Measurements from ENCODE around the gene RBM4B. TPM values are rescaled to one million over a fixed set of nuclear protein-coding genes. Genes with fewer than 3 reads are reported as not detected.
"Not testable (repeated sequence)": the region's sequence is repeated elsewhere in the genome, so short reads cannot be mapped to it uniquely, and the experiment has no call there.

The RBM4B gene, protein sequence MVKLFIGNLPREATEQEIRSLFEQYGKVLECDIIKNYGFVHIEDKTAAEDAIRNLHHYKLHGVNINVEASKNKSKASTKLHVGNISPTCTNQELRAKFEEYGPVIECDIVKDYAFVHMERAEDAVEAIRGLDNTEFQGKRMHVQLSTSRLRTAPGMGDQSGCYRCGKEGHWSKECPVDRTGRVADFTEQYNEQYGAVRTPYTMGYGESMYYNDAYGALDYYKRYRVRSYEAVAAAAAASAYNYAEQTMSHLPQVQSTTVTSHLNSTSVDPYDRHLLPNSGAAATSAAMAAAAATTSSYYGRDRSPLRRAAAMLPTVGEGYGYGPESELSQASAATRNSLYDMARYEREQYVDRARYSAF
- 10 to 100 TPM; 26.5 to 46.8 (median 34.4) TPM for polyA plus RNA-seq (ENCODE audit: insufficient read length in 10 of 10)
- long read RNA-seq, donor 1, partial matches to known transcripts = 0 of 8 reads
- long read RNA-seq, donor 1, other reads (novel, unspliced or antisense) = 0 of 8 reads
- long read RNA-seq, donor 2, partial matches to known transcripts = 6 of 7 reads
- long read RNA-seq, donor 2, other reads (novel, unspliced or antisense) = 0 of 7 reads
- long read RNA-seq, donor 3 = 0 reads
- long read RNA-seq, donor 4, transcript RBM4B-201 (4 exons, 1,840 nt) = major isoform, 5 of 6 reads
- long read RNA-seq, donor 4, partial matches to known transcripts = 0 of 6 reads
- long read RNA-seq, donor 4, other reads (novel, unspliced or antisense) = 0 of 6 reads
- long read RNA-seq, donor 5, transcript RBM4B-206 (2 exons, 1,646 nt) = major isoform, 5 of 13 reads
- long read RNA-seq, donor 5, partial matches to known transcripts = 0 of 13 reads
- long read RNA-seq, donor 5, other reads (novel, unspliced or antisense) = 0 of 13 reads
- long read RNA-seq, donor 6, partial matches to known transcripts = 0 of 5 reads
- long read RNA-seq, donor 6, other reads (novel, unspliced or antisense) = 0 of 5 reads
- long read RNA-seq, donor 7, partial matches to known transcripts = 5 of 8 reads
- long read RNA-seq, donor 7, other reads (novel, unspliced or antisense) = 0 of 8 reads
- long read RNA-seq, donor 8, partial matches to known transcripts = 0 of 4 reads
- long read RNA-seq, donor 8, other reads (novel, unspliced or antisense) = 0 of 4 reads
- long read RNA-seq, donor 9, partial matches to known transcripts = 0 of 1 reads
- long read RNA-seq, donor 9, other reads (novel, unspliced or antisense) = 0 of 1 reads

DNA sequence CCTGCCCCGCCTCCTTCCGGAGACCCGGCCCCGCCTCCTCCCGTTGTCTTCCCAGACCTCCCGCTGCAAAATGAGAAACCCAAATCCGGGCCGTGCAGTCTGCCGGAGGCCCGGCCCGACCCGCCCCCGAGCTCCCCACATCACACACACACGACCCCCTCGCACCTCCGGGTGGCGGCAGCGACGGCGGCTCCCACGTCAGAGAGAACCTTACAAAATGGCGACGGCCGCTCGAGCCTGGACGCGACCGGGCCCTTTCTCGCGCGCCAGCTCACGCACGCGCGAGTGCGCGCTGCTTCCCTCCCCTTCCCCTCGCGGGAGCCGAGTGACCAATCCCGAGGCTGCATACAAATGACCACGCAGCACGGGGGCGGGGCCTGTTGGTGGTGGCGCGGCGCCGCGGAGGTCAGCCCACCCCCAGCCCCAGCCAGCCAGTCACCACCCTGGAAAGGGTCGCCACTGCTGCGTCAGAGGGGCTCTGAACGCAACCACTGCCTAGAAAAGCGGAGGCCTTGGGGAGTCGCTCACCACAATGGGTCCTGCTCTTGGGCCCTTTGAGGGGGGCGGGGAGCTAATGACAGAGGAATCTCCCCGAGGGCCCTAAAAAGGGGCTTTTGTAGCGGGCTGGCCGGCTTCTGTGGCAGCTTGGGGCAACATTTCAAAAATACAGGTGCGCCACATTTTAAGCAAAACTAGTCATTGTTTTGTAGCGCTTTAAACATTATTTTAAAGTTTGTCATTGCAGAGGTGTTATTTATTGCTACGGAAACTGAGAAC, at the start of gene RBM4B:
RBM4B (minus strand) TSS at position 289 of the 777 bp plus-strand sequence. CDS start 808 bp downstream, outside the sequence.
- DNase-seq = peak; percentile 97 to 99 (median 99)

DNA sequence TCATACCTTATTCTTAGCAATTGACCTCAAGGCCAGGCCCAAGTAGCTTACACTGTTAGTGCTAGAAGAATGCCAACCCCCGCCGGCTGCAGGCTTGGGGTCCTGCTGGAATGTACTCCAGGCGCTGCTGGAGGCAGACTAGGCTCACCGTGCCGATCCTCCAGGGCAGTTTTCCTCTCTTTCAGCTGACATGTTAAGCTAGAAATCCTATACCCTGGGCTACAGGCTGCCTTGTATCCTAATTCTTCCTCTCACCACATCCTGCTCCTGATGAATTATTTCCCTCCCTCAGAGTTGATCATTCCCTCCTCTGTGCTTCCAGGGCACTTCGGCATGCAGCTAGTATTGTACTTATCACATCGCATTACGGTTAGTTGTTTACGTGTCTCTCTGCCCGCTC, 48.0 kb upstream of the RBM4B start:
- DNase-seq = peak in 1 of 3 donors; percentile 32

DNA sequence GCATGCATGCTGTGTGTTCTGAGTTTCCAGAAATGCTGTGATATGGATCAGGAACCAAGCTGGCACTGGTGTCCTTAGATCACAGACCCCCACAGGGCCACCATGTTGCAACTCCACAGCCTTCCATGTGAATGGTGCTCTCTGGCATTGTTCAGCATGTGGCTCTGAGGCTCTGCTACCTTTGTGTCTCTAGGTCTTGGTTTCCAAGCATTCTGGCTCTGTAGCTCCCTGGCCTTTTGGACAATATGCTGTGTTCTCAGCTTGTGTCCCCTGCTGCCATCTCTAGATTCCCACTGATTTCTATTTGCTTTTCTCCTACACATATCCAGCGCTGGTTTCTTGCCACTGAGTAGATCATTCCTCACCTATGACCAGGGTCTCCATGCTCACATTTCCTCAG, 47.4 kb upstream of the RBM4B start:
- DNase-seq = no peak

DNA sequence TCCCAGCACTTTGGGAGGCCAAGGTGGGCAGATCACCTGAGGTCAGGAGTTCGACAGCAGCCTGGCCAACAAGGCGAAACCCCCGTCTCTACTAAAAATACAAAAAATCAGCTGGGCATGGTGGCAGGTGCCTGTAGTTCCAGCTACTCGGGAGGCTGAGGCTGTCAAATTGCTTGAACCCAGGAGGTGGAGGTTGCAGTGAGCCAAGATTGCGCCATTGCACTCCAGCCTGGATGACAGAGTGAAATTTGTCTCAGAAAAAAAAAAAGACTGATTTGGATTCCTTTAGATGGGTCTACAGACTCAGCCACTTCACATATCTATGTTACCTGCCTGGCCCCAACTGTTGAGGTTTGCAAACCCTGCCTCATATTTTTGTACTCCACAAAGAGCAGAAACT, 46.5 kb upstream of the RBM4B start:
- not testable (repeated sequence) for DNase-seq

DNA sequence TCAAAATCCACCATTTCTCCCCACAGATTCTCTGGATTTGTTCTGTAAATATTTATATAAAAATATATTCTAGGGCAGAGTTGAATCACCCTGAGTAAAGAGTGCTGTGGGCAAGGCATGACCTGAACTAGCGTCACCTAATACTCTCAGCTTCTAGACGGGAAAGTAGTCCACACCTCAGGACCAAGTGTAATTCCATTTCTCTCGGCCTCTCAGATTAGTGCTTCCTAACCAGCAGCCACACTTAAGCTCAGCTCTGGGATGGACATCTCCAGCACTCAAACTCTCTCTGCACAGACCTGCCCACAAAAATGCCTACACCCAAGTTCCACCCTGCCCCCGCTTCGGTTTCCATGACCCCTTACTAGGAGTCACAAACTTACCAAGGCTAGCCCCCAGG, 46.0 kb upstream of the RBM4B start:
- no peak for DNase-seq

DNA sequence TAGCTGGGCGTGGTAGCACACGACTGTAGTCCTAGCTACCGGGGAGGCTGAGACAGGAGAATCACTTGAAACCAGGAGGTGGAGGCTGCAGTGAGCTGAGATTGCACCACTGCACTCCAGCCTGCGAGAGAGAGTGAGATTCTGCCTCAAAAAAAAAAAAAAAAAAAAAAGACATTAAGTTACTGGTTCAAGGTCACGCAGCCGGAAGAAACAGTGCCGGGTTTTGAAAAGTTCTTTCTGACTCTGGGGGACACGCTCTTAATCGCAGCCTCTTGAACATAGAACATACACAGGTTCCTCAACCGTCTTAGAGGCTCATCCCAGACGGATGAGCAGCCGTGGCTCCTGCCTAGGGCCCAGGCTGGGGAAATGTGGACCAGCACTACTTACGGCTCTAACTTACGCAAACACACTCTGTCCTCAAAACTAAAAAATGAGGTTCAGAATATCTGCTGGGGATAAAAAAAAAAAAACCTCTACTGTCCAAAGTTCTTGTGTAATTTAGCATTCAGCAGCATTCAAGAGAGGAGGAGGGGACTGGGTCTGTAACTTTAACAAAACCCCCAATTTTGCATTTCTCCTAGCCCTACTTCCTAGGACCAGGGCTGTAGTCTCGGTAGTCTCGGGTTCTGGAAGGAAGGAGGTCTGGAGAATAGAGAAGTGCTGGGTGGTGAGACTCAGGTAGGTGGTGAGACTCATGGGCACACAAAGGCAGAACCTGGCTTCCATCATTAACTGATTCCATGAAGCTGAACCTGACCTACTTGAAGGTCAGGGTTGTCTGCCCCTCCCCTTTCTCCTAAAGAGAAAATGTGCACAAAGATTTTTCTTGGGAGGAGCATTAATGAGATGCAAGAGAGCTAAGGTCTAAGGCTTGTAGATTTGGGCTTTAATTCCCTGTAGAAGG, 45.3 kb upstream of the RBM4B start:
- no peak for DNase-seq

DNA sequence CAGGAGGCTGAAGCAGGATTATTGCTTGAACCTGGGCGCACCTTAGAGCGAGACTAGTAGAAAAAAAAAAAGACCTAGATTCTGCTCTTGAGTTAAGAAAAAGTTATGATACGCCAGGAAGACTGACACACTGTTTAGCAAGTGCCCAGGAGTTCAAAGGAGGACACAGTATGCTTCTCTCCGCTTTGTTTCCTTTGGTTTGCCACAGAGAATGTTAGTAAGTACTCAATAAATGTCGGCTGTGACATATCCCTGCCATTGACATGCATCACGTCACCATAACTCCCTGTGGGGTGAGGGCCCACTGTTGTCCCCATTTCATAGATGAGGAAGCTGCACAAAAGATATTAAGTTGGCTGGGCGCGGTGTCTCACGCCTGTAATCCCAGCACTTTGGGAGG, 44.3 kb upstream of the RBM4B start:
- no peak for DNase-seq

DNA sequence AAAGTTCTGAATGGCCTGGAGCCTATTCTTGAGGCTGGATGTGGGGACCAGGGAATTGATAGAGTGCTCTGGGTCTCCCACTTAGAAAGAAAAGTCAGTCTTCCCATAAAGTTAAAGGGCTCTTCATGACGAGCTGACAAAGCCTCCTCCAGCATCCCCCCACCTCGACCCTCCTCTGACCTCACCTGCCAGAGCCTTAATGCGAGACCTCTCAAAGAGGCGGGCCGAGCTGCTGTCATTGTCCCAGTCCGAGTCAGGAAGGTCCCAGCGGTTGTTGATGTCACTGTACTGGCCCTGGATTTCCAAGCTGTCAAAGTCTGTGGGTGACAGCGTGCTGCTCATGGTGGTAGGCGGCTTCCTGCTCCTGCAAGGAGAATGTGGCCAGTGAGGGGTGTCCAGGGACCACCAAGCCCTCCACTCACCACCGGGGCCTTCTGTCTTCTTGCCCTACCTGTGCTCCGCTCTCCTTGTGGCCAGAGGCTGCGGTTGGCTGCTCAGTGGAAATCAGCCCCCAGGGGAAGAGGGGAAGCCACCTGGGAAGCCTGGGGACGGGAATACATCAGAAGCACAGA, 43.3 kb upstream of the RBM4B start:
- no peak for DNase-seq

DNA sequence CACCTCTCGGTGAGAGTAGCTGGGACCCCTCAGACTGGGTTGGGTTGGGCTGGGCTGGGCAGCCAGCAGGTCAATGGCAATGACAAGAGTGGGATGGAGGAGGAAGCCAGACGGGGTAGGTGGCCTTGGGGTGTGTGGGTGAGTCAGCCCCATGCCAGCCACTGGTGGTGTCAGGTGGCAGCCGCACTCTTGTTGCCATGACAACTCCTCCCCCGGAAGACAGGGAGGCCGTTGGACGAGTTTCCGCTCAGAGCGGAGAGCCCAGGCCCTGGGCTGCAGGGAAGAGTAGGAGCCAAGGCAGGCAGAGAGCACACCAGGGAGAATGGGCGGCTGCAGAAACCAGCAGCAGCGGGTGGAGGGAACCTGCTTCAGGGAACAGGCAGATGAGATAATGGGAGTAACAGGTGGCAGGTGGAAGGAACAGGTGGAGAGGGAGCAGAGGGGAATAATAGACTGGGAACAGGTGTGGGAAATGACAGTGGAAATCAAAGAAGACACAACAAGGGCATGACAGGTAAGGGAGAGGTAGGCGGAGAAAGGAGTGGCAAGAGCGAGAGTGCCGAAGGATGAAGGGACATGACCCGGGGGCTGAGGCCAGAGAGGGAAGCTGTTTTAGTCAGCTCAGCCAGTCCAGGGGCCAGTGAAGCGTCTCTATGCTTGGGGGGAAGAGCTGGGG, 42.7 kb upstream of the RBM4B start:
- DNase-seq = no peak

DNA sequence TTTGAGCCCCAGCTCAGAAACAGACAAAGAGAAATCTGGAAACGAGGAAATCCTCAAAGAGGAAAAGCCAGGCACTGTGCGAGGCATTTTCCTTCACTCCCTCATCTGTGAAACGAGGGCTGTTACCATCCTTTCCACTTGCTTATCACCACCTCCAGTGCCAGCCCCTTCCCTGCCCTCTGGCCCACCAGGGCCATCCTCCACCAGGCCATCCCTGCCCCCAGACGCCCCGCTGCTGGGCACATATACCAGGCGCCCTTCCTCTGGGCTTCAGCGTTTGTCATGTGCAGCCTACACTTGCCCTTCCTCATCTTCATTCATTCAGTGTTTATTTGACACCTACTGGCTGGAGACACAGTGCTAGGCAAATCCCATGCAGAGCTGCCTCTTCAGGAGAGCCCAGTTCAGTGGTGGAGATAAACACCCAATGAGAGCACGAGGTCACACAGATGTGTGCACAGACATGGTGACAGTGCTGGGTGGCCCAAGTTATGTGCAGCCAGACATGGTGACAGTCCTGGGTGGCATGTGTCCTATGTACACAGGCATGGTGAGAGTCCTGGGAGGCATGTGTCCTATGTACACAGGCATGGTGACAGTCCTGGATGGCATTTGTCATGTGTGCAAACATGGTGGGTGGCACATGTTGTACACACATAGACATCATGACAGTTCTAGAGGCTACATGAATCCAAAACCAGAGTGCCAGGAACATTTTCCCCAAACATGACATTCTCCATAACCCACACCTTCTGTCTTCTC, 41.6 kb upstream of the RBM4B start:
- DNase-seq = no peak

DNA sequence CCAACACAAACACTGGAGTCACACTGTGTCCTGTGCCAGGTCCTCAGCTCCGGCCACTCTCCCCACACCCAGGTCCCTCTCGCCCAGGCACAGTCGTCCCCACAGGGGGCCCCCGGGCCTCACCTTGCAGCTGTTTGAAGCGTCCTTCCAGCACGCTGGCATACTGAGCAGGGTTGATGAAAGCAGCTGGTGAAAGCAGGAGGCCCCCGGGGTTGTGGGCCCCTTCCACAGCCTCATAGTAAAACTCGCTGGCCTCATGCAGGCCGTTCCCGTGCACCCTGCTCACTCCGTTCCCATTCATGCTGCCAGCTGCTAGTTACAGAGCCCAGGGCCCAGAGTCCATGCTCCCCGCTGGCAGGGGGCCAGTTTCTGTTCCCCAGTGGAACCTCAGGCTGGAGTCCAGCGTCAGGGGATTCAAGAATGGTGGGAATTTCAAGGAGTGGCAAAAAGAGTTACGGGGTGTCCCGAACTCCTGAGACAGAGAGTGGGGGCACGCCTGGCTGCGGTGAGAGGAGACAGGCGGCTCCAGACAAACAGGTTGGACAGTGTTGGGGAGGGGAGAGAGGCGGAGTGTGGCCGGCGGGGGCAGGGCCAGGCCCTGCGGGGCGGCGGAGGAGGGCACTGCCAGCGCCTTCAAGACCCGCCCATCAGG, 40.8 kb upstream of the RBM4B start:
- DNase-seq = peak in 2 of 3 donors; percentile 20 to 24

DNA sequence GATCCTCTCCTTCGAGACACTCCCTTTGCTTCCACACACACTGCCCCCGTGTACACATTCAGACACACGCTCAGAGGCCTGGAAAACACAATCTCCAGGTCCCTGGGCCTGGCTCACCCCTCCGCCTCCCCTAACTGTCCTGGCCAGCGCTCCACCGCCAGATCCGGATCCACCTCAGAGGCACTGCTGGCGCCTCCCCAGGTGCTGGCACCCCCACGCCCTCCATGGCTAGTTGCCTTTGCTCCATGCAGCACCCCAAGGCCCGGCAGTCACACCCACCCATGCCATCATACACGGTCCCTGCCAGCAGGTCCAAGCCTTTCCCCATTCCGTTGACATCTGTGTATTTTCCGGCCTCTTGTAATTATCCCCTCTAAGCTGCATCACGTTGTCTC, 40.2 kb upstream of the RBM4B start:
- no peak for DNase-seq

DNA sequence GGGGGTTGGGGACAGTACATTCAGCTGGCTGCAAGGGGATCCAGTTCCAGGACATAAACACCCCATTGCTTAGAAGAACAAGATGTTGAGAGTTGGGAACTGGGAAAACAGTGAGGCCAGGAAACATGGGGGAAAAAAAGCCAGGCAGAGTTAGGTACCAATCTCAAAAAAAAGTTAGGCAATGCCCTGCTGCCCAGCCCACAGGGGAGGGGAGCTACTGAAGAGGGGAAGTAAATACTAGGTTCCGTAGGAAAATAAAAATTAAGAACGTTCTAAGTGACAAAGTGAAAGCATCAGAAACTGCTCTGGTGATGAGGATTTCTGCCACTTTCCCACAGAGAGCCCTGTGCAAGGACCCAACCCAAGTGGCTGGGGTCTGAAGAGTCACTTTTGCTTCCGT, 39.3 kb upstream of the RBM4B start:
- no peak for DNase-seq

DNA sequence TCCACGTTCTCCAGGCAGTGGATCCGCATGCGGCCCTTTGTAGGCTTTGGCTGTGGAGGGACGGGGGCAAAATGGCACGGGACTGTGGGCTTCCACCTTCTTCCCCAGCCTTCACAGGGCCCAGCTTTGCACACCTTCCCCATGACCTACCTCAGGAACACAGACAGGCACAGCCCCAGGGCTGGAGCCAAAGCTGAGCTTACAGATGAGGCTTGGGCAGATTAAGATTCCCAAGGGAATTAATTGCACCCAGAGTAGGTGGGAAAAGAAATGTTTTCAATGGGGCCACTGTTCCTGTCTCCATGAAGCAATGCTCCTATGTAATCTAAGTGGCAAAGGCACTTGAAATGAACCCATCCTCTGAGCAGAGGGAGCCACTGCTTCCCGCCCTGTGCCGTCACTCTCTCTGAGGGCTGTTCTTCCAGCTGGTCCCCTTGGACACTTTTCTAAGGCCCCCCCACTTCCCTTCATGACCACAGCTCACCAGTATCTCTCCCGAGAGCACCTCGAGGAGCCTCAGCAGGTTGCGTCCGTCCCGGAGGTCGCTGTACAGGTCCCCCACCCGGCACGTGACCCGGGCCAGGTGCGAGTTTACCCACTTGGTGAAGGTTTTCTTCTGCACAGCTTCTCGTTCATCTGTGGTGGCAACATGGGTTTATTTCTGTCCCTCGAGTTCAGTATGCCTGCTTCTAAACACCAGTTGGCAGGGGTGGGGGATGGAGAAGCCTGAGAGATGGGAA, 37.8 kb upstream of the RBM4B start:
- DNase-seq = no peak

DNA sequence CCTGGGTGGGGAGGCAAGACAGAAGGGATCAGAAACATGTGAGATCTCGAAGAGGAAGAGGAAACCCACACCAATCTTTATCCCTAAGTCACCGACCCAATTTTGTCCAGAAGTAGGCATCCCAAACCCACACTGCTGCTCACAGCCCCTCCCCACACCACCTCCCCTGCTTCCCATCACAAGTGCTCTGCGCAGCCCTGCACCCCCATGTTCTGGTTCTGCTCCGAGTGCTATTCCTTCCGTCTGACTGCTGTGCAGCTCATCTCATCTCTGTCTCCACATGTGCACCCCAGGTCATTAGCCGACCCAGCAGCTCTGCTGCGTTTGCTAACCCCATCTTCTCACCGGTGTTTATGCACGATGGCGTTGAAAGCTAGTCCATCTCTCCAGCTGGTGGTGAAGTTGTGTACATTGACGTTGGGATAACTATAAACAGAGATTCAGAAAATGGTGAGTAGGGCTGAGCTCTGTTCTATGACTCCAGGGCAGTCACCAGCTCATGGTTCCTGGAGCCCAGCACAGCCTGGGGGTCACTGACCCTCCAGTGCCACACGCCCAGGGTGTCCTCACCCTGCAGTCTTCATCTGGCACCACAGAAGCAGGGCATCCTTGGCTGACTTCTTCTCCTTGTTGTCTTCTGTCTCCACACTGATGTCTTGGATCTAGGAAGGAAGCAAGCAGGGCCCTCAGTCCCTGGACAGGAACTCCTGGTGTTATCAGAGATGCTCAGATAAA, 36.2 kb upstream of the RBM4B start:
- DNase-seq = no peak

DNA sequence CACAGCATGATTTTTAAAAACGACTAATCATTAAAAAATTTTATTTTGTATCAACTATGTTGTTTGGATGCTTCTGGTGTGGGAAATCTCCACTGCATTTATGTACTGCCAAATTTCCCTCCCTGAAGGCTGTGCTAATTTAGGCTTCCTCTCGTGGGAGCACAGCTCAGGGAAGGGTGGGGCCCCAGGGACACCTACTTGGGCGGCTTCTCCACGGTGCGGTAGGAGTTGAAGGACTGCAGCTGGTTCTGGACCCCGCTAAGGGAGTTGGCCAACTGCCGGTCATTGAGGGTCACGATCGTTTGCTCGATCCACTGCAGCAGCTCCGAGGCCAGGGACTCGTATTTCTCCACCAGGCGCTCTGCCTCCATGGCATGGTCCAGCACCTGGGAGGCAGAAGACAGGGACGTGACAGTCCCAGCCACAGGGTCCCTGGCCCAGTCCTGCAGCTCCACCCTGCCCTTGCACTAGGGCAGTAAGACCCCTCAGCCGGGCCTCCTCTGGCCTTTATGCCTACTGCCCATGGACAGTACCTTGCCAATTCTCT, 32.8 kb upstream of the RBM4B start:
- DNase-seq = no peak
